GM12878 (cell line): ENCODE results near the gene WDR41. TPM values are rescaled to one million over a fixed set of nuclear protein-coding genes. Genes with fewer than 3 reads are reported as not detected.

Experiments used
- ATAC-seq: fragments of 200-7000 bp; cut with Tn5 transposase; 3 replicates; pipeline ENCODE4 v1.9.1; 2020; ENCODE audit warnings: mild to moderate bottlenecking, moderate library complexity
- BruUV-seq: library from RNA; stranded (reverse); fragments of 400-500 nt; replicated peaks from 2 replicates; lab custom pipeline; 2021; lab: Mats Ljungman, UMichigan
- CTCF ChIA-PET: fragments of 300-600 bp; sonication (Branson Sonifier 250); formaldehyde crosslinking; extraction: SDS; loops from one replicate; lab custom pipeline; 2021; ENCODE audit warnings: inconsistent platforms; lab: Yijun Ruan, JAX
- POLR2A ChIA-PET: fragments of 350-600 bp; formaldehyde crosslinking; extraction: SDS; loops from one replicate; lab custom pipeline; 2021; ENCODE audit warnings: inconsistent platforms; lab: Charles Lee
- RAD21 ChIA-PET: fragments of 300-600 bp; sonication (Branson Sonifier 250); formaldehyde crosslinking; loops from one replicate; lab custom pipeline; 2023; ENCODE audit warnings: antibody characterized with exemption; ENCODE audit not compliant: unreplicated experiment; lab: Charles Lee
- SMC1A ChIA-PET: fragments of 300-600 bp; sonication (Branson Sonifier 250); formaldehyde crosslinking; loops from one replicate; lab custom pipeline; 2023; ENCODE audit not compliant: unreplicated experiment, uncharacterized antibody; lab: Charles Lee
- DNase-seq: peaks from one replicate; pipeline ENCODE4 v3.0.0-alpha.2; 2011; ENCODE audit warnings: low read depth, low spot score
- FAIRE-seq: peaks from 3 replicates; lab custom pipeline; 2011; peaks lifted over from hg19 to GRCh38; lab: Jason Lieb, UNC
- H2AFZ ChIP-seq: 2 replicates; pipeline ENCODE4 v1.6.0; 2011; ENCODE audit warnings: low read depth, low read length, control low read depth; ENCODE audit not compliant: control insufficient read depth
- H3K27ac ChIP-seq: 2 replicates; pipeline ENCODE4 v1.5.1; 2011; ENCODE audit warnings: control low read depth; ENCODE audit not compliant: control insufficient read depth, insufficient read depth
- H3K27me3 ChIP-seq, 2 experiments: replicated peaks in 1 of 2; 2 replicates each; pipeline versions ENCODE4 v1.6.0 to v1.6.1; 2011; ENCODE audit warnings: low read length in 1 of 2; ENCODE audit not compliant: control insufficient read depth in 2 of 2, insufficient read depth in 2 of 2
- H3K36me3 ChIP-seq, 2 experiments: 2 replicates each; pipeline ENCODE4 v1.5.1; 2011; ENCODE audit warnings: low read length in 1 of 2; ENCODE audit not compliant: control insufficient read depth in 2 of 2, insufficient read depth in 2 of 2
- H3K4me1 ChIP-seq: 2 replicates; pipeline ENCODE4 v1.6.1; 2011; ENCODE audit warnings: mild to moderate bottlenecking, low read length, moderate library complexity, mixed read lengths; ENCODE audit not compliant: control insufficient read depth, insufficient read depth
- H3K4me2 ChIP-seq: 2 replicates; pipeline ENCODE4 v1.6.0; 2011; ENCODE audit warnings: control low read depth; ENCODE audit not compliant: control insufficient read depth, insufficient read depth
- H3K4me3 ChIP-seq: fragments of 200-600 bp; sonication (generic); 2 replicates; pipeline ENCODE4 v1.5.1; 2016
- H3K79me2 ChIP-seq: 2 replicates; pipeline ENCODE4 v1.6.0; 2011; ENCODE audit warnings: low read length; ENCODE audit not compliant: control insufficient read depth, insufficient read depth
- H3K9ac ChIP-seq: 2 replicates; pipeline ENCODE4 v1.8.0; 2011; ENCODE audit warnings: low read length, control low read depth, mixed read lengths; ENCODE audit not compliant: control insufficient read depth, insufficient read depth
- H3K9me3 ChIP-seq: replicated peaks from 3 replicates; pipeline ENCODE4 v1.5.1; 2011; ENCODE audit warnings: mild to moderate bottlenecking, low read length; ENCODE audit not compliant: control insufficient read depth, insufficient read depth
- H4K20me1 ChIP-seq: 2 replicates; pipeline ENCODE4 v1.6.0; 2011; ENCODE audit not compliant: control insufficient read depth, insufficient read depth
- BHLHE40 ChIP-seq, 2 experiments: fragments of 450-650 bp in 1 of 2; IDR thresholded peaks; 2 replicates each; pipeline ENCODE4 v1.6.1; 2011 to 2017; ENCODE audit warnings: low read depth in 2 of 2, borderline replicate concordance in 1 of 2, improper control_type of control experiment in 1 of 2, low read length in 1 of 2, mild to moderate bottlenecking in 1 of 2
- CHD1 ChIP-seq: IDR thresholded peaks from 2 replicates; pipeline ENCODE4 v1.6.1; 2012; ENCODE audit warnings: low read depth, low read length, improper control_type of control experiment
- EZH2 ChIP-seq: IDR thresholded peaks from 2 replicates; pipeline ENCODE4 v1.6.1; 2012; ENCODE audit warnings: low read depth, mild to moderate bottlenecking, control low read depth, inconsistent platforms, low read length, borderline replicate concordance; ENCODE audit not compliant: control insufficient read depth
- FOXK2 ChIP-seq: fragments of 450-650 bp; IDR thresholded peaks from 2 replicates; pipeline ENCODE4 v1.6.1; 2017; ENCODE audit warnings: mild to moderate bottlenecking, moderate library complexity
- JUNB ChIP-seq: IDR thresholded peaks from 2 replicates; pipeline ENCODE4 v1.6.1; 2016; ENCODE audit warnings: antibody characterized with exemption, mild to moderate bottlenecking
- MXI1 ChIP-seq: fragments of 150-350 bp; IDR thresholded peaks from 2 replicates; pipeline ENCODE4 v1.6.1; 2011; ENCODE audit warnings: low read depth, mild to moderate bottlenecking, inconsistent platforms, low read length, improper control_type of control experiment
- NR2C1 ChIP-seq: fragments of 450-650 bp; IDR thresholded peaks from 2 replicates; pipeline ENCODE4 v1.6.1; 2017; ENCODE audit warnings: antibody characterized with exemption, mild to moderate bottlenecking, moderate library complexity
- PAX5 ChIP-seq: IDR thresholded peaks from 2 replicates; pipeline ENCODE4 v1.6.1; 2011; ENCODE audit warnings: low read depth, low read length, borderline replicate concordance
- RBBP5 ChIP-seq: fragments of 200-600 bp; sonication (generic); conservative IDR thresholded peaks from 2 replicates; pipeline ENCODE4 v1.6.1; 2016
- RCOR1 ChIP-seq: conservative IDR thresholded peaks from 2 replicates; pipeline ENCODE4 v1.6.1; 2012; ENCODE audit warnings: low read depth, low read length, improper control_type of control experiment
- RELA ChIP-seq: fragments of 450-650 bp; IDR thresholded peaks from 2 replicates; pipeline ENCODE4 v1.8.0; 2014; ENCODE audit warnings: borderline replicate concordance; ENCODE audit not compliant: partially characterized antibody
- SPI1 ChIP-seq: IDR thresholded peaks from 2 replicates; pipeline ENCODE4 v1.6.1; 2011; ENCODE audit warnings: low read depth, mild to moderate bottlenecking, low read length, moderate library complexity, borderline replicate concordance; ENCODE audit not compliant: insufficient read depth
- YY1 ChIP-seq: IDR thresholded peaks from 2 replicates; pipeline ENCODE4 v1.6.1; 2011; ENCODE audit warnings: low read depth, mild to moderate bottlenecking, low read length
- ZSCAN29 ChIP-seq: fragments of 450-650 bp; IDR thresholded peaks from 2 replicates; pipeline ENCODE4 v1.6.1; 2017; ENCODE audit warnings: mild to moderate bottlenecking, moderate library complexity
- ZZZ3 ChIP-seq: IDR thresholded peaks from 2 replicates; pipeline ENCODE4 v1.6.1; 2011; ENCODE audit warnings: low read depth; ENCODE audit not compliant: control insufficient read depth, insufficient read length
- WGBS: methylation state at CpG from one replicate; pipeline ENCODE4 v1.1.6; 2016; ENCODE audit warnings: low lambda C conversion rate; ENCODE audit not compliant: insufficient replicate concordance, insufficient coverage; ENCODE audit errors: missing lambda C conversion rate; 5-methylcytosine and 5-hydroxymethylcytosine counted together
- in situ Hi-C: fragments of 300-500 bp; cut with MboI; formaldehyde crosslinking; loops from 9 replicates; pipeline ENCODE4 v1.14.3; 2018; ENCODE audit warnings: mixed read lengths
- intact Hi-C: fragments of 100-400 bp; cut with micrococcal nuclease; formaldehyde crosslinking; loops from one replicate; pipeline ENCODE4 v1.14.2; 2022; ENCODE audit not compliant: unreplicated experiment
- polyA plus RNA-seq, 11 experiments: library from polyadenylated mRNA; depleted of rRNA in 4 of 11; unstranded in 6 of 11; stranded (reverse) in 5 of 11; fragments of >200 nt; fragmentation: Nextera tagmentation in 4 of 11; fragmentation: Illumina TruSeq in 1 of 11; extraction: Ambion mirVana in 4 of 11; extraction: Trizol in 1 of 11; gene quantifications; 1 replicate in 1 of 11; 2 replicates in 10 of 11; pipeline versions ENCODE4 v1.2.1 to v1.2.3, GENCODE V29; 2011 to 2016; ENCODE audit warnings: inconsistent platforms in 2 of 11, missing spikeins in 2 of 11, low read depth in 1 of 11
- total RNA-seq, 4 experiments: library from RNA; depleted of rRNA in 3 of 4; stranded (reverse); fragments of >200 nt in 3 of 4; fragmentation: Illumina TruSeq in 1 of 4; extraction: Trizol in 1 of 4; gene quantifications; 2 replicates each; pipeline versions ENCODE4 v1.2.1 to v1.2.3, GENCODE V29; 2013 to 2021
- TF ChIP-seq, protein P1 (sequence below): IDR thresholded peaks from 2 replicates; pipeline ENCODE4 v1.6.1; 2012; ENCODE audit warnings: low read depth, low read length, improper control_type of control experiment

Gene WDR41
- total and polyA plus RNA-seq, 10 of the 15 experiments (the other 5 are each of a cell fraction or from before 2014, with no cell fraction given): 60.0 to 124 (median 84.4) TPM

DNA sequence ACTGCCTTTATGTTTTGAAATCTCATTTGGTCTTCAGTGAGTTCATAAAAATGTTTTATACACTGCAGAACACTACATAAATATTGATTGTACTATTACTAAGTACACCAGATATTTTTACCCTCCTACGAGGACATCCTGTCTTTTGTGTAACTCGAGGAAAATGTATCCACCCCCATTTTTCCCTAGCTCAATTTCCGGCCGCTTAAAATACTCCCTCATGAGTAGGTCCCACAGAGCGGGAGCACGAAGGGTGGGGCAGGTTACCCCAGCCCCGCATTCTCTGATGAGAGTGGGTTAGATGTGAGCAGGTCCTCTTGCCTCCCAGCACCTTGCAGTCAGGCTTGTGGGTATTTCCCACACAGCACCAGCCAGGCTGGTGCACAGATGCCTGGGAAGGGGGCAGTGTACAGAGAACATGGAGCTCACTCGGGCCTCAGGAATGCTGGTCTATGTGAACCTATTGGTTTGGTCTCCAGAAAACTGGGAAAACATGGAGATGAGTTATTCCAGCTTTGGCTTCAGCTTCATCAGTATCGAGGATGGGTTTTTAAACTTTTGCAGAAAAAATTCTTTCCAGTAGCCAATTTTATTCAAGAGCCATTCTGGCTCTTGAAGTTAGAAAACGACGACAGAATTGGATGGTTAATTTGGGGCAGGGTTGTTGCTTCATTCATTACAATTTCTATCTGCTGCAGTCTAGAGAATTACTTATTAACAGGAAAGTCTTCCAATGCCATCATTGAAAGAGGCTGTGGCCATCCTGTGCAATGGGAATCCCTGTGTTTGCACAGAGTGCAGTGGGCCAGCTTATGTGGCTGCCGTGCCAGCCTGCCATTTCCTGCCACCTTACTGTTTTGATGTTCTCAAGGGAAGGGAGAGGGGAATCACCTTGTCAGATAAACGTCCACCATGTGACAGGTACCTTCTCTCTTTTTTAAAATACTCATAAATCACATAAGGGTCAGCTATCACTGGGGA lies 73.2 kb downstream of the WDR41 start:
- 62% methylated on average over 13 of the region's 13 CpGs for WGBS
- Histone ChIP-seq H3K4me1 (no peaks in the 10 kb centered on the region), H3K36me3 (no peaks in the 10 kb centered on the region), H3K9me3 (no peaks in the 10 kb centered on the region), H4K20me1 (no peaks in the 10 kb centered on the region), H2AFZ (no peak overlapping the region), H3K4me3 (no peak overlapping the region), H3K27ac (no peak overlapping the region), H3K9ac (no peak overlapping the region), H3K27me3 (no peaks in the 10 kb centered on the region), H3K79me2 (no peaks in the 10 kb centered on the region), H3K4me2 (no peak overlapping the region)
- no peak for TF ChIP-seq RBBP5
- TF ChIP-seq CHD1: no peak
- no peak for TF ChIP-seq BHLHE40 (IDR thresholded peaks at IDR 0.05; ENCODE audit: borderline replicate concordance in 1 of 2, low read depth in 2 of 2, low read length in 1 of 2)
- FAIRE-seq (no peak), ATAC-seq (peak; percentile 34; the same call in 1 of the 3 replicates), DNase-seq (no peak)
- no TSS peak for BruUV-seq
- ChIA-PET CTCF (interaction anchor here (0.8 to 1.2 kb wide), 2 partner anchors 16 to 273 kb away, joined by 3 read pairs; no protein-coding TSS in a partner anchor), POLR2A (interaction anchor here (0.6 kb wide), 1 partner anchor 337 kb away, joined by 6 read pairs; no protein-coding TSS in a partner anchor), RAD21 (no interaction called here), SMC1A (interaction anchor here (0.6 to 1.9 kb wide), 8 partner anchors 11 to 841 kb away, joined by 3 to 6 read pairs (median 3); no protein-coding TSS in a partner anchor)
- intact Hi-C loops (no loop called here), in situ Hi-C loops (no loop called here)

DNA sequence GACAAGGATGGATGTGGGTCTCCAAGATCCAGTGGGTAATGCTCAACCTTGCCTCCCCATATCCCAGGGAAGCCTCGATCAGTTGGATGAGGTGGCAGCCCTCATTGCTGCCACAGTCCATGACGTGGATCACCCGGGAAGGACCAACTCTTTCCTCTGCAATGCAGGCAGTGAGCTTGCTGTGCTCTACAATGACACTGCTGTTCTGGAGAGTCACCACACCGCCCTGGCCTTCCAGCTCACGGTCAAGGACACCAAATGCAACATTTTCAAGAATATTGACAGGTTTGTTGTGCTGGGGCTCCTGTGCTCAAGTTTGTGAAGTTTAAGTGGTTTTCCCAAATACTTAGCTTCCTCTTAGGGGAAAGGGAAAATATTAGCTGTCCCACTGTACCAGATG lies 74.0 kb downstream of the WDR41 start:
- POLR2A ChIA-PET: interaction anchor here (0.6 kb wide), 1 partner anchor 336 kb away, joined by 6 read pairs; no protein-coding TSS in a partner anchor
- Histone ChIP-seq H3K9ac (no peak overlapping the region), H3K27ac (no peak overlapping the region), H3K4me3 (no peak overlapping the region), H2AFZ (no peak overlapping the region), H3K27me3 (no peaks in the 10 kb centered on the region), H3K36me3 (no peaks in the 10 kb centered on the region), H3K79me2 (no peaks in the 10 kb centered on the region), H3K9me3 (no peaks in the 10 kb centered on the region), H3K4me1 (no peaks in the 10 kb centered on the region), H4K20me1 (no peaks in the 10 kb centered on the region), H3K4me2 (no peak overlapping the region)
- WGBS: 37% methylated on average over 5 of the region's 5 CpGs
- DNase-seq: no peak
- no peak for FAIRE-seq
- SMC1A ChIA-PET: interaction anchor here (0.6 to 1.2 kb wide), 4 partner anchors 8 to 842 kb away, joined by 3 to 6 read pairs (median 3); no protein-coding TSS in a partner anchor
- CTCF ChIA-PET: interaction anchor here (0.8 kb wide), 1 partner anchor 273 kb away, joined by 3 read pairs; no protein-coding TSS in a partner anchor
- in situ Hi-C loops: no loop called here
- intact Hi-C loops: no loop called here
- RAD21 ChIA-PET: interaction anchor here (1.2 kb wide), 1 partner anchor 73 kb away, joined by 3 read pairs; no protein-coding TSS in a partner anchor
- ATAC-seq: no peak
- no TSS peak for BruUV-seq
- TF ChIP-seq MXI1 (no peak), EZH2 (no peak), RCOR1 (no peak), SPI1 (no peak), NR2C1 (no peak), ZZZ3 (no peak), ZSCAN29 (no peak), FOXK2 (no peak), JUNB (no peak), RELA (no peak), YY1 (no peak), PAX5 (no peak)
- TF ChIP-seq, protein P1, sequence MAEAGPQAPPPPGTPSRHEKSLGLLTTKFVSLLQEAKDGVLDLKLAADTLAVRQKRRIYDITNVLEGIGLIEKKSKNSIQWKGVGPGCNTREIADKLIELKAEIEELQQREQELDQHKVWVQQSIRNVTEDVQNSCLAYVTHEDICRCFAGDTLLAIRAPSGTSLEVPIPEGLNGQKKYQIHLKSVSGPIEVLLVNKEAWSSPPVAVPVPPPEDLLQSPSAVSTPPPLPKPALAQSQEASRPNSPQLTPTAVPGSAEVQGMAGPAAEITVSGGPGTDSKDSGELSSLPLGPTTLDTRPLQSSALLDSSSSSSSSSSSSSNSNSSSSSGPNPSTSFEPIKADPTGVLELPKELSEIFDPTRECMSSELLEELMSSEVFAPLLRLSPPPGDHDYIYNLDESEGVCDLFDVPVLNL: no peak
